Breast epithelium (tissue), 4 donors: Measurements from ENCODE around the gene FGF21. TPM values are rescaled to one million over a fixed set of nuclear protein-coding genes. Genes with fewer than 3 reads are reported as not detected.

Experiments
- DNase-seq, 2 donors: peaks; one replicate each; pipeline ENCODE4 v3.0.0-alpha.2; 2019; ENCODE audit warnings: low spot score in 2 of 2
- H3K27ac ChIP-seq, 2 donors: fragments of 200-600 bp; sonication (generic) in 1 of 2; one replicate each; pipeline ENCODE4 v1.5.1; 2016 to 2019; ENCODE audit warnings: mild to moderate bottlenecking in 1 of 2
- H3K27me3 ChIP-seq, 2 donors: fragments of 200-600 bp; sonication (generic) in 1 of 2; one replicate each; pipeline versions ENCODE4 v1.5.1 to v1.6.0; 2017 to 2019; ENCODE audit warnings: control low read depth in 1 of 2, mild to moderate bottlenecking in 1 of 2
- H3K36me3 ChIP-seq: fragments of 200-600 bp; one replicate; pipeline ENCODE4 v1.5.1; 2019
- H3K4me1 ChIP-seq, 2 donors: fragments of 200-600 bp; sonication (generic); one replicate each; pipeline ENCODE4 v1.5.1; 2016 to 2019; ENCODE audit warnings: control low read depth in 1 of 2
- H3K4me3 ChIP-seq, 3 donors: fragments of 200-600 bp; sonication (generic); 1 replicate in 2 of 3; 2 replicates in 1 of 3; pipeline ENCODE4 v1.5.1; 2016 to 2019; ENCODE audit warnings: mild to moderate bottlenecking in 3 of 3, moderate library complexity in 2 of 3
- H3K9me3 ChIP-seq, 2 donors: fragments of 200-600 bp; sonication (generic) in 1 of 2; one replicate each; pipeline ENCODE4 v1.5.1; 2016 to 2019; ENCODE audit warnings: control low read depth in 1 of 2
- CTCF ChIP-seq, 3 donors: fragments of 450-650 bp; IDR thresholded peaks; one replicate each; pipeline ENCODE4 v1.5.1; 2016 to 2017; ENCODE audit warnings: antibody characterized with exemption in 3 of 3, mild to moderate bottlenecking in 3 of 3, moderate library complexity in 3 of 3
- POLR2A ChIP-seq: fragments of 450-650 bp; IDR thresholded peaks from one replicate; pipeline ENCODE4 v1.6.1; 2016; ENCODE audit warnings: antibody characterized with exemption, mild to moderate bottlenecking, moderate library complexity
- POLR2AphosphoS5 ChIP-seq, 3 donors: sonication (generic); formaldehyde crosslinking; IDR thresholded peaks; one replicate each; pipeline ENCODE4 v1.6.1; 2017; ENCODE audit warnings: antibody characterized with exemption in 3 of 3
- intact Hi-C: fragments of 100-400 bp; cut with DNase I; formaldehyde crosslinking; loops from one replicate; pipeline ENCODE4 v1.15.1; 2023; ENCODE audit warnings: low total_unique reads
- total RNA-seq, 3 donors: library from RNA; depleted of rRNA; stranded (reverse); fragments of >200 nt; gene quantifications; one replicate each; pipeline ENCODE4 v1.1.0, GENCODE V29; 2016

The FGF21 gene
- total RNA-seq, 3 donors from 2014 or later: not detected

- Histone ChIP-seq H3K9me3 (no peaks in the 10 kb centered on the region), H3K4me3 (no peak overlapping the region), H3K36me3 (no peaks in the 10 kb centered on the region), H3K4me1 (peaks cover 9% of the 10 kb centered on the region in 2 donors), H3K27me3 (no peaks in the 10 kb centered on the region), H3K27ac (peak overlapping the region in 1 of 2 donors; percentile 34)
- no peak for TF ChIP-seq POLR2AphosphoS5 (IDR thresholded peaks at IDR 0.05)
- no peak for TF ChIP-seq CTCF (IDR thresholded peaks at IDR 0.05)
- TF ChIP-seq POLR2A: no peak
- DNase-seq: no peak
- intact Hi-C loops: no loop called here
These were observed 36.6 kb upstream of the FGF21 start for GRCh38 chr19:48718711-48719231.

GRCh38 chr19:48719263-48720171 is 35.8 kb upstream of the FGF21 start, which contains the start of gene MAMSTR:
TSS of gene MAMSTR (minus strand) at chr19:48719725. CDS start at chr19:48719031, 694 bp downstream.
- no peak for DNase-seq
- no peaks in the 10 kb centered on the region for H3K27me3 ChIP-seq
- H3K4me3 ChIP-seq: peak within 1 kb of the TSS; percentile 52 to 67 (median 54)
- TF ChIP-seq POLR2AphosphoS5 (IDR thresholded peaks at IDR 0.05): no peak
- TF ChIP-seq POLR2A: no peak
- TF ChIP-seq CTCF (IDR thresholded peaks at IDR 0.05): no peak
- H3K4me1 ChIP-seq: peaks cover 9% of the 10 kb centered on the region in 2 donors
- peak within 1 kb of the TSS; percentile 85 to 86 for H3K27ac ChIP-seq
- H3K36me3 ChIP-seq: no peaks in the 10 kb centered on the region
- intact Hi-C loops: no loop called here
- H3K9me3 ChIP-seq: no peaks in the 10 kb centered on the region

GRCh38 chr19:48720251-48720612 is 35.1 kb upstream of the FGF21 start:
- intact Hi-C loops: no loop called here
- H3K36me3 ChIP-seq: no peaks in the 10 kb centered on the region
- DNase-seq: no peak
- H3K4me3 ChIP-seq: peak overlapping the region; percentile 52 to 67 (median 54)
- no peak for TF ChIP-seq POLR2A
- no peak for TF ChIP-seq CTCF (IDR thresholded peaks at IDR 0.05)
- TF ChIP-seq POLR2AphosphoS5 (IDR thresholded peaks at IDR 0.05): no peak
- no peaks in the 10 kb centered on the region for H3K9me3 ChIP-seq
- peaks cover 4 to 9% of the 10 kb centered on the region in 2 donors for H3K4me1 ChIP-seq
- H3K27ac ChIP-seq: peak overlapping the region; percentile 85 to 86
- H3K27me3 ChIP-seq: no peaks in the 10 kb centered on the region

GRCh38 chr19:48720613-48721296 is 34.6 kb upstream of the FGF21 start:
- Histone ChIP-seq H3K36me3 (no peaks in the 10 kb centered on the region), H3K9me3 (no peaks in the 10 kb centered on the region), H3K27ac (peak overlapping the region; percentile 85 to 86), H3K4me3 (peak overlapping the region; percentile 52 to 67 (median 54)), H3K27me3 (no peaks in the 10 kb centered on the region), H3K4me1 (peaks cover 4 to 9% of the 10 kb centered on the region in 2 donors)
- peak; percentile 98 to 99 for DNase-seq
- intact Hi-C loops: no loop called here
- TF ChIP-seq POLR2AphosphoS5 (IDR thresholded peaks at IDR 0.05) (peak; percentile 83 to 89 (median 89)), CTCF (IDR thresholded peaks at IDR 0.05) (no peak), POLR2A (no peak)
